ENCODE measurements around the gene SGMS1.

DNA sequence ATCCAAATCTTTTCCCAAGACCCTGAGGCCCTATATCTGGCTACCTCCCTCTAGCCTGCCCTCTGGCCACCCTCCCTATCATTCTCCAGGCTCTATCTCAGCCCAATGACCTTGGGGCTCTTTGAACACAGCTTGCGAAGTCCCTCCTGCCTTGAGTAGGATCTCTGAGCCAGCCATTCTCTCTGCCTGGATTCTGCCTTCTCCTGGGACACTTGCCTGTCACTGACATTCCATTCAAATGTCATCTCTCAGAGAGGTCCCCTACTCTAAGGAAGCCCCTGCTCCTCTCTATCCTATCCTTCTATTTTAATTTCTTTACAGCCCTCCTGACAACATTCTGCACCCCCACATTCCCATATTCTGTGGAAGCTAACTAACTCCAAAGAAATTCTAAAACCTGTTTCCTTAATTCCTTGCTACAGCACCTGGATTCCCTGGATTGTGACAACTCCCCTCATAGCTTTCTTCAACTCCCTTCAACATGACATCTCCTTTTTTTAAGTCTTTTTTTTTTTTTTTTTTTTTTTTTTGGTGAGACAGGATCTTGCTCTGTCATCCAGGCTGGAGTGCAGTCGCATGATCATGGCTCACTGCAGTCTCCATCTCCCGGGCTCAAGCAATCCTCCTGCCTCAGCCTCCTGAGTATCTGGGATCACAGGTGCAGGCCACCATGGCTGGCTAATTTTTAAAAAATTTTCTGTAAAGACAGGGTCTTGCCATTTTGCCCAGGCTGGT, 291.5 kb downstream of the SGMS1 start:
- TF ChIP-seq POLR2A (IDR thresholded peaks at IDR 0.05) (no peak), POLR2AphosphoS5 (IDR thresholded peaks at IDR 0.05) (no peak)
- TF ChIP-seq, protein P1, sequence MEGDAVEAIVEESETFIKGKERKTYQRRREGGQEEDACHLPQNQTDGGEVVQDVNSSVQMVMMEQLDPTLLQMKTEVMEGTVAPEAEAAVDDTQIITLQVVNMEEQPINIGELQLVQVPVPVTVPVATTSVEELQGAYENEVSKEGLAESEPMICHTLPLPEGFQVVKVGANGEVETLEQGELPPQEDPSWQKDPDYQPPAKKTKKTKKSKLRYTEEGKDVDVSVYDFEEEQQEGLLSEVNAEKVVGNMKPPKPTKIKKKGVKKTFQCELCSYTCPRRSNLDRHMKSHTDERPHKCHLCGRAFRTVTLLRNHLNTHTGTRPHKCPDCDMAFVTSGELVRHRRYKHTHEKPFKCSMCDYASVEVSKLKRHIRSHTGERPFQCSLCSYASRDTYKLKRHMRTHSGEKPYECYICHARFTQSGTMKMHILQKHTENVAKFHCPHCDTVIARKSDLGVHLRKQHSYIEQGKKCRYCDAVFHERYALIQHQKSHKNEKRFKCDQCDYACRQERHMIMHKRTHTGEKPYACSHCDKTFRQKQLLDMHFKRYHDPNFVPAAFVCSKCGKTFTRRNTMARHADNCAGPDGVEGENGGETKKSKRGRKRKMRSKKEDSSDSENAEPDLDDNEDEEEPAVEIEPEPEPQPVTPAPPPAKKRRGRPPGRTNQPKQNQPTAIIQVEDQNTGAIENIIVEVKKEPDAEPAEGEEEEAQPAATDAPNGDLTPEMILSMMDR (IDR thresholded peaks at IDR 0.05) = no peak

All from prostate gland (tissue), 2 donors.